Ishikawa (cell line): ENCODE results near the gene FAM3A.

Experiments
- CEBPB ChIP-seq: IDR thresholded peaks from 2 replicates; pipeline ENCODE4 v1.6.1; 2012
- CREB1 ChIP-seq: IDR thresholded peaks from 2 replicates; pipeline ENCODE4 v1.6.1; 2012; ENCODE audit warnings: low read depth
- EGR1 ChIP-seq: IDR thresholded peaks from 2 replicates; pipeline ENCODE4 v1.6.1; 2012
- EP300 ChIP-seq: IDR thresholded peaks from 2 replicates; pipeline ENCODE4 v1.6.1; 2012; ENCODE audit warnings: borderline replicate concordance
- FOXM1 ChIP-seq: IDR thresholded peaks from 2 replicates; pipeline ENCODE4 v1.6.1; 2012; ENCODE audit warnings: low read depth, borderline replicate concordance
- NFIC ChIP-seq: IDR thresholded peaks from 2 replicates; pipeline ENCODE4 v1.6.1; 2012
- RAD21 ChIP-seq: IDR thresholded peaks from 2 replicates; pipeline ENCODE4 v1.6.1; 2012; ENCODE audit warnings: low read depth
- TAF1 ChIP-seq: IDR thresholded peaks from 2 replicates; pipeline ENCODE4 v1.6.1; 2012; ENCODE audit warnings: low read depth, mild to moderate bottlenecking
- TCF12 ChIP-seq: IDR thresholded peaks from 2 replicates; pipeline ENCODE4 v1.6.1; 2012; ENCODE audit warnings: low read depth
- TEAD4 ChIP-seq: IDR thresholded peaks from 2 replicates; pipeline ENCODE4 v1.6.1; 2012
- YY1 ChIP-seq: IDR thresholded peaks from 2 replicates; pipeline ENCODE4 v1.6.1; 2012; ENCODE audit warnings: low read depth
- ZBTB7A ChIP-seq: IDR thresholded peaks from 2 replicates; pipeline ENCODE4 v1.6.1; 2012; ENCODE audit warnings: low read depth
- TF ChIP-seq, protein P1 (sequence below): IDR thresholded peaks from 2 replicates; pipeline ENCODE4 v1.6.1; 2012
- TF ChIP-seq, protein P2 (sequence below): IDR thresholded peaks from 2 replicates; pipeline ENCODE4 v1.6.1; 2012; ENCODE audit warnings: low read depth, mild to moderate bottlenecking
- TF ChIP-seq, protein P3 (sequence below): IDR thresholded peaks from 2 replicates; pipeline ENCODE4 v1.6.1; 2012

FAM3A gene

DNA sequence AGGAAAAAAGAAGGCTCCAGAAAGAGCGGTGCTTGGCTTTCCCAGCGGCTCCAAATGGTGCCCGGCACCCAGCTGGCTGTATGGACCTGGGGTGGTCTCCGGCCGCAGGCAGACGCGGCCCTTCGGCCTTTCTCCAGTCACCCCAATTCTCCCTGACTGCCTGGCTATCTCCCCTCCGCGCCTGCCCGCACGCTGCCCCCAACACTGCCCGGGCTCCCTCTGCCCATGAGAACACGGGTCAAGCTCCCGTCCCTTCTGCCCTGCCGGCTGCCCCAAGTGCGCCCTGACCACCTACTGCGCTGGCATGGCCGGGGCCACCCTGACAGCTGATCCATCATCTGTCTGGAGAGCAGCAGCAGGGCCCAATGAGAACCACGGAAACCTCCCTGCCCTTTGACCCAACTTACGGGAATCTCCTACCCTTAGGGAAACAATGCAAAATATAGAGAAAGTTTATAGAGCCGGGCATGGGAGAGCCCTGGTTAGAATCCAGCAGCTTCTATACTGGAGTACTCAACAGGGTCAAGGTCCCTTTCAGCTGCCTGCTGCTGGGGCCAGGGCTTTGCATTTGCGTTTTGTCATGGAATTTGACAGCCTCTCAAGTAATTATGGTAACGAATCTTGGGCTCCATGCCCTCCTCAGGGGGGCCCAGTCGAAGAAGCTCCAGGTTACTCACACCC lies 1.2 kb upstream of the FAM3A start:
- TF ChIP-seq CREB1 (no peak), TCF12 (no peak), CEBPB (no peak), RAD21 (no peak)
- TF ChIP-seq, protein P1, sequence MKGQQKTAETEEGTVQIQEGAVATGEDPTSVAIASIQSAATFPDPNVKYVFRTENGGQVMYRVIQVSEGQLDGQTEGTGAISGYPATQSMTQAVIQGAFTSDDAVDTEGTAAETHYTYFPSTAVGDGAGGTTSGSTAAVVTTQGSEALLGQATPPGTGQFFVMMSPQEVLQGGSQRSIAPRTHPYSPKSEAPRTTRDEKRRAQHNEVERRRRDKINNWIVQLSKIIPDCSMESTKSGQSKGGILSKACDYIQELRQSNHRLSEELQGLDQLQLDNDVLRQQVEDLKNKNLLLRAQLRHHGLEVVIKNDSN = no peak

DNA sequence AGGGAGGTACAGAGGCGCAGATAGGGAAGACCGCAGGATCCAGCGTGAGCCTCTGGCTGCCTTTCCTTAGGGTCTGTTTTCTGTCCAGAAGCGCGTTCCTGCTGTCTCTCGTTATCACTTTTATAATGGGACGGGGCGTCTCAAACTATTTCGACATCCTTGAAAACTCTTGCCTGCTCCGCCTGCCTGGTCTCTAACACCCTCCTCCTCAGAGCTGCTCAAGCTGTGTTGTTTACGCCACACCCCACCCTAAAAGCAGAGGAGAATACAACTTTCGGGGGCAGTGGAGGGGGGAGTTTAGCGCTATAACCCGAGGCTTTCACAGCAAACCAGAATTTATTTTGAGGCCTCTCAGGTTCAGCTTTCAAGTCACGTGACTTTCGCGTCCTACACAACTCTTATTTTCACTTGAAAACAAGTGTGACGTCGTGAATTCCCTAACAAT lies 646 bp upstream of the FAM3A start:
- TF ChIP-seq, protein P2, sequence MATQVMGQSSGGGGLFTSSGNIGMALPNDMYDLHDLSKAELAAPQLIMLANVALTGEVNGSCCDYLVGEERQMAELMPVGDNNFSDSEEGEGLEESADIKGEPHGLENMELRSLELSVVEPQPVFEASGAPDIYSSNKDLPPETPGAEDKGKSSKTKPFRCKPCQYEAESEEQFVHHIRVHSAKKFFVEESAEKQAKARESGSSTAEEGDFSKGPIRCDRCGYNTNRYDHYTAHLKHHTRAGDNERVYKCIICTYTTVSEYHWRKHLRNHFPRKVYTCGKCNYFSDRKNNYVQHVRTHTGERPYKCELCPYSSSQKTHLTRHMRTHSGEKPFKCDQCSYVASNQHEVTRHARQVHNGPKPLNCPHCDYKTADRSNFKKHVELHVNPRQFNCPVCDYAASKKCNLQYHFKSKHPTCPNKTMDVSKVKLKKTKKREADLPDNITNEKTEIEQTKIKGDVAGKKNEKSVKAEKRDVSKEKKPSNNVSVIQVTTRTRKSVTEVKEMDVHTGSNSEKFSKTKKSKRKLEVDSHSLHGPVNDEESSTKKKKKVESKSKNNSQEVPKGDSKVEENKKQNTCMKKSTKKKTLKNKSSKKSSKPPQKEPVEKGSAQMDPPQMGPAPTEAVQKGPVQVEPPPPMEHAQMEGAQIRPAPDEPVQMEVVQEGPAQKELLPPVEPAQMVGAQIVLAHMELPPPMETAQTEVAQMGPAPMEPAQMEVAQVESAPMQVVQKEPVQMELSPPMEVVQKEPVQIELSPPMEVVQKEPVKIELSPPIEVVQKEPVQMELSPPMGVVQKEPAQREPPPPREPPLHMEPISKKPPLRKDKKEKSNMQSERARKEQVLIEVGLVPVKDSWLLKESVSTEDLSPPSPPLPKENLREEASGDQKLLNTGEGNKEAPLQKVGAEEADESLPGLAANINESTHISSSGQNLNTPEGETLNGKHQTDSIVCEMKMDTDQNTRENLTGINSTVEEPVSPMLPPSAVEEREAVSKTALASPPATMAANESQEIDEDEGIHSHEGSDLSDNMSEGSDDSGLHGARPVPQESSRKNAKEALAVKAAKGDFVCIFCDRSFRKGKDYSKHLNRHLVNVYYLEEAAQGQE = no peak
- TF ChIP-seq, protein P3, sequence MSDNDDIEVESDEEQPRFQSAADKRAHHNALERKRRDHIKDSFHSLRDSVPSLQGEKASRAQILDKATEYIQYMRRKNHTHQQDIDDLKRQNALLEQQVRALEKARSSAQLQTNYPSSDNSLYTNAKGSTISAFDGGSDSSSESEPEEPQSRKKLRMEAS = no peak
- no peak for TF ChIP-seq EP300
- TF ChIP-seq TCF12 = no peak
- no peak for TF ChIP-seq YY1
- no peak for TF ChIP-seq CEBPB
- no peak for TF ChIP-seq ZBTB7A
- TF ChIP-seq NFIC = no peak
- TF ChIP-seq TEAD4 = no peak
- no peak for TF ChIP-seq TAF1

DNA sequence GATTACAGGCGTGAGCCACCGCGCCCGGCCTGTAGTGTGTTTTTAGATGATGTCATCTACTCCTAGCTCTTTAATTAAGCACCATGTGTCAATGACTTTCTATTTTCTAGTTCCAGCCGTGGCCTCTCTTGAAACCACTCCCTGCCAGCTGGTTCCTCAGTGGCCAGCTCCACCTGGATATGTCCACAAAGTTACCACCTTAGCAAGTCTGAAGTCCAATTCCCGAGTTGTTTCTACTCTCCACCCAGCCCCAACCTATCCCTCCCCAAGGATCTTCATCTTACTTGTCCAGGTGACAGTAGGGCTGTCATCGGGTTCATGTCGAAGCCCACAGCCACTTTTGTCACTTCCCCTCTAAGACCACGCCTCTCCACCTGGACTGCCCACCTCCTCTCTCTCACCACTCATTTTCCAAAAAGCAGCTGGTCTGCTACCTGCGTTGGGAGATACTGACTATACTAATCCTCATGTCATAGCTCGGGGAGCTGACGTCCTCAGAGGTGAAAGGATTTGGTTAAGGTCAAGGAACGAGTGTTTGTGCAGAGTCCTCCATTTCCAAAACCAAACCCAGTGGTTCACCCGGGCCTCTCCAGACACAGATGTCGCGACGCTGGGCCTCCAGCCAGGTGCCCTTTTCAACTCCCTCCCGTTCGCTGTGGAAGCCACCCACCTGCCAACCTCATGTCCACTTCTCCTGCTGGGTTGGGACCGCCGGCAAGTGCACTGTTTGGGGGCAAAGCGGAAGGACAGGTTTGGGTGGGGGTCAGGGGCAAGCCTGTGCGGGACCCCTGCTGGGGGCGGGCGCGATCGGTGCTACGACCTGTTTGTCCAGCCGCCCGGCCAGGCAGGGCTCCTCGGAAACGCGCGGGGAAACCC lies 704 bp downstream of the FAM3A start:
- TF ChIP-seq, protein P2 = no peak
- no peak for TF ChIP-seq EGR1
- TF ChIP-seq ZBTB7A = no peak
- no peak for TF ChIP-seq NFIC
- no peak for TF ChIP-seq RAD21
- TF ChIP-seq, protein P3 = no peak
- TF ChIP-seq EP300 = no peak
- no peak for TF ChIP-seq YY1
- TF ChIP-seq CEBPB = no peak
- no peak for TF ChIP-seq CREB1
- TF ChIP-seq TAF1 = no peak
- TF ChIP-seq, protein P1 = no peak
- TF ChIP-seq TEAD4 = no peak
- no peak for TF ChIP-seq TCF12
- TF ChIP-seq FOXM1 = no peak

DNA sequence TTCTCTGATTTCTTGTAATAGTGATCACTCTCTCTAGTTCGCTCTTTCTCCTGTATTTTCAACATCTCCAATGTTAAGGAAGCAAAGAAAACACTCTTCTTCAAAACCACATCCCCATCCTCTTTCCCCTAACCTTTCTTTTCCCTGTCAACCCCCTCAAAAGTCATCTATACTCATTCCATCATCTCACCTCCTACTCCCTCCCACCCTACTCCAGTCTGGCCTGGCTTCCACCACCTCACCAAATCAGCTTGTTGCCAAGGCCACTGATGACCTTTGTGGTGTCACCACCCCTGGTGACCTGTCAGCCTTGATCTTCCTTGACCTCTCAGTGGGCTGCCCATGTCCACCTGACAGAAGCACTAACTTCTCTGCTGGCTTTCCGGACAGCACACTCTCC lies 2.3 kb downstream of the FAM3A start:
- TF ChIP-seq TCF12 (no peak), ZBTB7A (no peak), YY1 (no peak), CREB1 (no peak)
- TF ChIP-seq, protein P1 = no peak

DNA sequence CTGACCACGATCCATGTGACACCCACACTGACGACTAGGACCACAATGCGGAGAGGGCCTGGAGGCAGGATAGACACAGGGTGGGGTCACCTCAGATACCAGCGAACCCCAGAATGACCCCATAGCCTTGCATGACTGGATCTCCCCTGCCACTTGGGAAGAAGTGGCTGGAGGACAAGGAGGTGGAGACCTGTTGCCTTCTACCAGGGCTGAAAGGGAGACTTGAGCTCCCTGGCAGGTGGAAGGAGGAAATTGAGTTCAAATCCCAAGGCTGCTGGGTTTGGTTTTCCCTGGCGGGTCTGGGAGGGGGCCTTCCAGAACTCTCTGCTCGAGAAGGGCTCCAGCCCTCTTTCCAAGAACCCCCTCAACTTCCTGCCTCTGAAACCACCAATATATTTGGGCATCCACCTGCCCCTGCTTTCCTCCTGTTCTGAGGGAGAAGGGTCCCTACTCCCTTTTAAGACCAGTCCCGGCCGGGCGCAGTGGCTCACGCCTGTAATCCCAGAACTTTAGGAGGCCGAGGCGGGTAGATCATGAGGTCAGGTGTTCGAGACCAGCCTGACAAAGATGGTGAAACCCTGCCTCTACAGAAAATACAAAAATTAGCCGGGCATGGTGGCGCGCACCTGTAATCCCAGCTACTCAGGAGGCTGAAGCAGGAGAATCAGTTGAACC lies 3.0 kb downstream of the FAM3A start:
- TF ChIP-seq, protein P1 = no peak
- TF ChIP-seq TEAD4 (no peak), EGR1 (no peak), CREB1 (no peak)
